ENCODE measurements around the gene DGKI.

Gene DGKI

GRCh38 chr7:137390076-137390475 is 456.7 kb downstream of the DGKI start:
- no peak overlapping the region for H4K12ac ChIP-seq (ENCODE audit: low read depth, low read length)
- no peak overlapping the region for H3K4me2 ChIP-seq (ENCODE audit: low read length)
- H2AFZ ChIP-seq (ENCODE audit: insufficient read depth, low read length, poor library complexity): no peak overlapping the region
- H3K79me2 ChIP-seq (ENCODE audit: control insufficient read depth, insufficient read depth, low read length, poor library complexity): no peaks in the 10 kb centered on the region
- H2BK5ac ChIP-seq (ENCODE audit: low read depth, low read length, poor library complexity): no peak overlapping the region
- H3K4ac ChIP-seq (ENCODE audit: low read depth, low read length): no peak overlapping the region
- H3K4me1 ChIP-seq (ENCODE audit: control insufficient read depth in 1 of 2, insufficient read depth in 2 of 2, low read length in 2 of 2): no peaks in the 10 kb centered on the region
- no peaks in the 10 kb centered on the region for H3K36me3 ChIP-seq (ENCODE audit: control insufficient read depth in 1 of 2, insufficient read depth in 2 of 2, low read length in 2 of 2)
- H3K27me3 ChIP-seq (ENCODE audit: insufficient read depth, low read length): no peaks in the 10 kb centered on the region
- no peak overlapping the region for H3K14ac ChIP-seq (ENCODE audit: low read length)
- H3K79me1 ChIP-seq (ENCODE audit: low read length): no peaks in the 10 kb centered on the region
- no peak overlapping the region for H3K27ac ChIP-seq (ENCODE audit: low read depth, low read length)
- H2BK120ac ChIP-seq (ENCODE audit: insufficient read depth, low read length, poor library complexity): no peak overlapping the region
- H2BK12ac ChIP-seq (ENCODE audit: low read length): no peak overlapping the region
- no peak overlapping the region for H2AK5ac ChIP-seq (ENCODE audit: low read length)
- DNase-seq: no peak
- H4K8ac ChIP-seq (ENCODE audit: low read depth, low read length): no peak overlapping the region
- no peak overlapping the region for H3K18ac ChIP-seq (ENCODE audit: low read length)
- no peak overlapping the region for H3K9ac ChIP-seq (ENCODE audit: low read length)
- no peaks in the 10 kb centered on the region for H3K9me3 ChIP-seq (ENCODE audit: insufficient read depth, low read depth, low read length)
- no peak overlapping the region for H3K23ac ChIP-seq (ENCODE audit: low read length)
- no peak overlapping the region for H4K91ac ChIP-seq (ENCODE audit: low read depth, low read length)
- WGBS (ENCODE audit: extremely low coverage, insufficient coverage, insufficient read length): no CpG with 5 or more reads among the region's 1 CpG
- H3K4me3 ChIP-seq (ENCODE audit: low read depth, low read length): no peak overlapping the region

DNA sequence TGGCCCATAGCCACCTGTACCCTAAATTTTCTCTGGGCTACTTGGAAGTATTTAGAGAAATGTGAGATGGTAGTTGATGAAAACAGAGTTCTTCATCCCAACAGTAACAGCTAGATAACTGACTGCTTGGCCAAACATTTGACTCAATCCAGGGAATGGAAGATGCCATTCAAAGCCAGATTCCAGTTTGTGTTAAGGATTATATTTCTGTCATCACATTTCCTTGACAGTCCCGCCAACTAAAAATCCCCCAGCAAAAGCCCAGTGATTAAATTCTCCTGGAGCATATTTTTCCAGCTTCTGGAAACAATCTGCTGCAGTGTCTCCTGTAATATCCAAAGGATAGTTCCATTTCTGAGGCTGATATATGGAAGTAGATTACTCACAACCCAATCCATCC is 457.9 kb downstream of the DGKI start:
- no CpG with 5 or more reads among the region's 1 CpG for WGBS (ENCODE audit: extremely low coverage, insufficient coverage, insufficient read length)
- no peaks in the 10 kb centered on the region for H3K4me1 ChIP-seq (ENCODE audit: control insufficient read depth in 1 of 2, insufficient read depth in 2 of 2, low read length in 2 of 2)

DNA sequence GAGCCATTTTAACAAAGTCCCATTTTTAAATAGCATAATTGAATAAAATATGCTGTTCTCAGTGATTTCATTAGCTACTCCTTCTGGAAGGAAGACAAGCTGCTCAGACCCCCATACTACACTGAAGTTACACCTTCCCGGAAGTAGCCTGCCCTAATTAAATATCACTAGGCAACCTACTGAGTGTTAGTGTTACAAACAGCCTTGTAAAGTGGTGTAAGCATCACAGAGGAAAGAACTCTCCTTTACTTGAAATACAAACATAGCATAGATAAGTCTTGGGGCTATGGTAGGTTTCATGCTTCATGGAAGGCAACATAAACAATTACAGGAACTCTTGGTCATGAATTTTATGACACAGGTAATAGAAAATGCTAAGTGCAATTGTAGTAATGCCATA is 459.8 kb downstream of the DGKI start:
- H4K12ac ChIP-seq (ENCODE audit: low read depth, low read length): no peak overlapping the region
- no peaks in the 10 kb centered on the region for H3K4me1 ChIP-seq (ENCODE audit: control insufficient read depth in 1 of 2, insufficient read depth in 2 of 2, low read length in 2 of 2)
- H3K23ac ChIP-seq (ENCODE audit: low read length): no peak overlapping the region
- no peak overlapping the region for H3K9ac ChIP-seq (ENCODE audit: low read length)
- WGBS (ENCODE audit: extremely low coverage, insufficient coverage, insufficient read length): no CpG with 5 or more reads among the region's 1 CpG
- H3K14ac ChIP-seq (ENCODE audit: low read length): no peak overlapping the region
- no peaks in the 10 kb centered on the region for H3K79me2 ChIP-seq (ENCODE audit: control insufficient read depth, insufficient read depth, low read length, poor library complexity)
- H3K18ac ChIP-seq (ENCODE audit: low read length): no peak overlapping the region
- no peaks in the 10 kb centered on the region for H3K9me3 ChIP-seq (ENCODE audit: insufficient read depth, low read depth, low read length)
- H3K27me3 ChIP-seq (ENCODE audit: insufficient read depth, low read length): no peaks in the 10 kb centered on the region
- no peak overlapping the region for H3K4me3 ChIP-seq (ENCODE audit: low read depth, low read length)
- no peak overlapping the region for H3K4ac ChIP-seq (ENCODE audit: low read depth, low read length)
- DNase-seq: no peak
- H3K4me2 ChIP-seq (ENCODE audit: low read length): no peak overlapping the region
- H2BK12ac ChIP-seq (ENCODE audit: low read length): no peak overlapping the region
- no peak overlapping the region for H3K27ac ChIP-seq (ENCODE audit: low read depth, low read length)
- no peak overlapping the region for H2BK120ac ChIP-seq (ENCODE audit: insufficient read depth, low read length, poor library complexity)
- H2BK5ac ChIP-seq (ENCODE audit: low read depth, low read length, poor library complexity): no peak overlapping the region
- no peak overlapping the region for H4K91ac ChIP-seq (ENCODE audit: low read depth, low read length)
- H3K79me1 ChIP-seq (ENCODE audit: low read length): no peaks in the 10 kb centered on the region
- no peaks in the 10 kb centered on the region for H3K36me3 ChIP-seq (ENCODE audit: control insufficient read depth in 1 of 2, insufficient read depth in 2 of 2, low read length in 2 of 2)
- H2AFZ ChIP-seq (ENCODE audit: insufficient read depth, low read length, poor library complexity): no peak overlapping the region
- H4K8ac ChIP-seq (ENCODE audit: low read depth, low read length): no peak overlapping the region
- H2AK5ac ChIP-seq (ENCODE audit: low read length): no peak overlapping the region

More for the DNA sequence above, 457.9 kb downstream of the DGKI start:
- Histone ChIP-seq H3K23ac (ENCODE audit: low read length) (no peak overlapping the region), H4K12ac (ENCODE audit: low read depth, low read length) (no peak overlapping the region), H3K79me2 (ENCODE audit: control insufficient read depth, insufficient read depth, low read length, poor library complexity) (no peaks in the 10 kb centered on the region), H2BK12ac (ENCODE audit: low read length) (no peak overlapping the region), H4K91ac (ENCODE audit: low read depth, low read length) (no peak overlapping the region), H3K27me3 (ENCODE audit: insufficient read depth, low read length) (no peaks in the 10 kb centered on the region), H3K4me2 (ENCODE audit: low read length) (no peak overlapping the region), H3K4ac (ENCODE audit: low read depth, low read length) (no peak overlapping the region), H3K14ac (ENCODE audit: low read length) (no peak overlapping the region), H3K18ac (ENCODE audit: low read length) (no peak overlapping the region), H4K8ac (ENCODE audit: low read depth, low read length) (no peak overlapping the region), H3K4me3 (ENCODE audit: low read depth, low read length) (no peak overlapping the region), H3K9ac (ENCODE audit: low read length) (no peak overlapping the region), H3K36me3 (ENCODE audit: control insufficient read depth in 1 of 2, insufficient read depth in 2 of 2, low read length in 2 of 2) (no peaks in the 10 kb centered on the region), H2BK120ac (ENCODE audit: insufficient read depth, low read length, poor library complexity) (no peak overlapping the region), H2AFZ (ENCODE audit: insufficient read depth, low read length, poor library complexity) (no peak overlapping the region), H3K9me3 (ENCODE audit: insufficient read depth, low read depth, low read length) (no peaks in the 10 kb centered on the region), H2AK5ac (ENCODE audit: low read length) (no peak overlapping the region), H3K79me1 (ENCODE audit: low read length) (no peaks in the 10 kb centered on the region), H2BK5ac (ENCODE audit: low read depth, low read length, poor library complexity) (no peak overlapping the region), H3K27ac (ENCODE audit: low read depth, low read length) (no peak overlapping the region)
- no peak for DNase-seq

GRCh38 chr7:137381045-137381444 is 465.7 kb downstream of the DGKI start:
- Histone ChIP-seq H3K4me1 (ENCODE audit: control insufficient read depth in 1 of 2, insufficient read depth in 2 of 2, low read length in 2 of 2) (no peaks in the 10 kb centered on the region), H3K27me3 (ENCODE audit: insufficient read depth, low read length) (no peaks in the 10 kb centered on the region), H2BK5ac (ENCODE audit: low read depth, low read length, poor library complexity) (no peak overlapping the region), H4K91ac (ENCODE audit: low read depth, low read length) (no peak overlapping the region), H3K79me1 (ENCODE audit: low read length) (no peaks in the 10 kb centered on the region), H4K12ac (ENCODE audit: low read depth, low read length) (no peak overlapping the region), H3K18ac (ENCODE audit: low read length) (no peak overlapping the region), H2AK5ac (ENCODE audit: low read length) (no peak overlapping the region), H3K14ac (ENCODE audit: low read length) (no peak overlapping the region), H2BK120ac (ENCODE audit: insufficient read depth, low read length, poor library complexity) (no peak overlapping the region), H4K8ac (ENCODE audit: low read depth, low read length) (no peak overlapping the region), H2BK12ac (ENCODE audit: low read length) (no peak overlapping the region), H2AFZ (ENCODE audit: insufficient read depth, low read length, poor library complexity) (no peak overlapping the region), H3K9me3 (ENCODE audit: insufficient read depth, low read depth, low read length) (no peaks in the 10 kb centered on the region), H3K36me3 (ENCODE audit: control insufficient read depth in 1 of 2, insufficient read depth in 2 of 2, low read length in 2 of 2) (no peaks in the 10 kb centered on the region), H3K4me3 (ENCODE audit: low read depth, low read length) (no peak overlapping the region), H3K79me2 (ENCODE audit: control insufficient read depth, insufficient read depth, low read length, poor library complexity) (no peaks in the 10 kb centered on the region), H3K9ac (ENCODE audit: low read length) (no peak overlapping the region), H3K4me2 (ENCODE audit: low read length) (no peak overlapping the region), H3K4ac (ENCODE audit: low read depth, low read length) (no peak overlapping the region), H3K23ac (ENCODE audit: low read length) (no peak overlapping the region), H3K27ac (ENCODE audit: low read depth, low read length) (no peak overlapping the region)
- no peak for DNase-seq
- WGBS (ENCODE audit: extremely low coverage, insufficient coverage, insufficient read length): no CpG with 5 or more reads among the region's 1 CpG

All from trophoblast cell (in vitro differentiated cells and primary cell).